Mammary microvascular endothelial cell (primary cell): ENCODE measurements around the gene OR10H1. TPM values are rescaled to one million over a fixed set of nuclear protein-coding genes. Genes with fewer than 3 reads are reported as not detected.

Experiments
- total RNA-seq: library from RNA; depleted of rRNA; stranded (reverse); fragments of >200 nt; gene quantifications from 2 replicates; pipeline ENCODE4 v1.2.3, GENCODE V29; 2015

Gene OR10H1
- not detected in 2 replicates for total RNA-seq

GRCh38 chr19:15815306-15815705 is at the start of gene OR10H1:
OR10H1 (minus strand) TSS chr19:15815664; CDS start chr19:15808037, 7,627 bp downstream.

GRCh38 chr19:15787611-15788155 is 27.8 kb downstream of the OR10H1 start, which contains the start of gene OR10H5:
OR10H5 (plus strand) TSS chr19:15787661; CDS start chr19:15794049, 6,388 bp downstream.

Other genes starting within 250 kb of the OR10H1 start
- not detected in 2 replicates for gene CYP4F8, start 200.4 kb downstream of the OR10H1 start, total RNA-seq
- 0.33 TPM in 1 of 2 replicates, not detected in the other for gene CYP4F3, start 174.8 kb downstream of the OR10H1 start, total RNA-seq
- not detected in 2 replicates for gene CYP4F12, start 142.6 kb downstream of the OR10H1 start, total RNA-seq
- gene OR10H2, start 87.6 kb downstream of the OR10H1 start, total RNA-seq: not detected in 2 replicates
- gene OR10H3, start 77.7 kb downstream of the OR10H1 start, total RNA-seq: not detected in 2 replicates
- not detected in 2 replicates for gene OR10H5, start 28.0 kb downstream of the OR10H1 start, total RNA-seq
- not detected in 2 replicates for gene CYP4F2, start 82.4 kb upstream of the OR10H1 start, total RNA-seq
- not detected in 2 replicates for gene CYP4F11, start 118.9 kb upstream of the OR10H1 start, total RNA-seq
- not detected in 2 replicates for gene OR10H4, start 133.3 kb upstream of the OR10H1 start, total RNA-seq